Measurements from ENCODE around the gene C3orf33. TPM values are rescaled to one million over a fixed set of nuclear protein-coding genes. Genes with fewer than 3 reads are reported as not detected.

Gene C3orf33
- total and polyA plus RNA-seq, 8 donors = 0.72 to 5.5 (median 1.5) TPM; not detected in 1

DNA sequence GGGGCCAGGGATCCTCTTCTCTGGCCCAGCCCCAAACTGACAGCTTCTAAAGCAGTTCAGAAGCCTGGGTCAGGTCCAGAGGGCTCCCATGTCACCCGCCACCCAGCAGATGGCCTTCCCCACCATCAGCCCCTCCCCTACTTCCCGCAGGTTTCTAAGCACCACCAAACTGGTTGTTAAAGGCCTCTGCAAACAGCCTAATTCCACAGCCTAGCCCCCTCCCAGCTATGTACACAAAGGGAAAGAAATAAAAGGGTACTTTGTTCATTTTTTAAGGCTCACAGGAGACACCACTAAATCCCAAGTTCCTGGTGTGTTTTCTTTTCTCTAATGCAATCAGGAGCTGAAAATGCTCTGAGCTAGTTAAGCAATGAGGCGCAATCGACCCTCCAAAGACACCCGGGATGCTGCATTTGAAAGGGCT, 91.8 kb downstream of the C3orf33 start:
- WGBS, 5 donors = 45 to 63% (median 58%) methylated on average over 5 of the region's 5 CpGs
- intact Hi-C loops (cut with DNase I; ENCODE audit: low total_unique reads) = no loop called here
- Histone ChIP-seq H3K36me3 (no peaks in the 10 kb centered on the region), H3K9me3 (peaks cover 0 to 18% (median 17%) of the 10 kb centered on the region in 4 donors), H3K4me3 (no peak overlapping the region), H3K27ac (no peak overlapping the region), H3K4me1 (peaks cover 0 to 7% (median 0%) of the 10 kb centered on the region in 4 donors), H3K27me3 (no peaks in the 10 kb centered on the region)
- no peak for TF ChIP-seq CTCF (IDR thresholded peaks at IDR 0.05)
- no peak for TF ChIP-seq POLR2A (IDR thresholded peaks at IDR 0.05)
- no peak for TF ChIP-seq EP300 (IDR thresholded peaks at IDR 0.05)
- no peak for TF ChIP-seq POLR2AphosphoS5 (IDR thresholded peaks at IDR 0.05)
- DNase-seq = peak in 1 of 2 donors; percentile 40

Other genes starting within 250 kb of the C3orf33 start
- 10 to 100 TPM in 2 of 5 donors, 1 to 10 TPM in 3; 2.3 to 18.8 (median 9.3) TPM for gene PLCH1, start 61.2 kb downstream of the C3orf33 start, total RNA-seq
- gene PLCH1, start 61.2 kb downstream of the C3orf33 start, polyA plus RNA-seq = 1 to 10 TPM in 1 of 3 donors, under 1 TPM in 2; 0.75 to 3.5 (median 0.85) TPM
- 10 to 100 TPM in 4 of 5 donors, 1 to 10 TPM in 1; 9.9 to 51.0 (median 27.0) TPM for gene SLC33A1, start 48.1 kb upstream of the C3orf33 start, total RNA-seq
- 1 to 10 TPM; 3.1 to 5.8 (median 4.0) TPM for gene SLC33A1, start 48.1 kb upstream of the C3orf33 start, polyA plus RNA-seq
- 10 to 100 TPM in 3 of 5 donors, 1 to 10 TPM in 2; 4.6 to 43.7 (median 26.8) TPM for gene GMPS, start 64.4 kb upstream of the C3orf33 start, total RNA-seq
- 10 to 100 TPM; 14.4 to 24.1 (median 21.2) TPM for gene GMPS, start 64.4 kb upstream of the C3orf33 start, polyA plus RNA-seq

Data from stomach (tissue), 9 donors.